ENCODE measurements around the gene CC2D1B. TPM values are rescaled to one million over a fixed set of nuclear protein-coding genes. Genes with fewer than 3 reads are reported as not detected.

Gene CC2D1B
- total and polyA plus RNA-seq, 9 of the 15 experiments (the other 6 are each of a cell fraction or from before 2014, with no cell fraction given): 1.2 to 33.6 (median 25.5) TPM

DNA sequence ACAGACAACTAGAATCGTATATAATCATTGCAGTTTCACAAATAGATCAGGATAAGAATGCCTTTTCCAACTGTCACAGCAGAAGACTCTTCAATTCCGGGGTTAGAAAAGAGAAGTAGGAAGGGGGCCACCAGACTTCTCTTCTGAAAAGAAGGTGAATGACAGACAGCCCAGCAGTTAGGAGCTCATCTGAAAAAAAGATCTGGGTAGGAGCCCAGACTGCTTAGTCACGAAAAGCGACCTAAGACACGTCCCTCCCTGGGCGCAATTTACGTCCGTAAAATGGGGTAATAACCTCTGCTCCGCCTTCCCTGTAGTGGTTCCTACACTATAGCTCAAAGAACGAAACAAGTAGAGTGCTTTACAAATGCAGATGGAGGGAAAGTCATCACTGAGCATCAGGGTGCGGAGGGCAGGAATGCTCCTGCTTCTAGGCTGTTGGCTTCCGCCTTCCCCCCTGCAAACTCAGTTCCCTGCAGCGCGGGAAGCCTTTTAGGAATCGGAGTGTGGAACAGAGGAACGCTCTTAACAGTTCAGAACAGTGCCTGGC, 37.6 kb upstream of the CC2D1B start (continued):
- no peak for TF ChIP-seq POLR3G (IDR thresholded peaks at IDR 0.05; ENCODE audit: extremely low read depth, insufficient read length, insufficient replicate concordance)
- TF ChIP-seq ZNF707 (CRISPR knock-in tag; conservative IDR thresholded peaks at IDR 0.05): no peak
- TF ChIP-seq KLF10 (CRISPR knock-in tag; IDR thresholded peaks at IDR 0.05): no peak
- no peak for TF ChIP-seq SMAD3 (CRISPR knock-in tag; conservative IDR thresholded peaks at IDR 0.05)
- TF ChIP-seq ZNF316 (IDR thresholded peaks at IDR 0.05): peak; percentile 90
- TF ChIP-seq ZNF24 (IDR thresholded peaks at IDR 0.05): peak; percentile 91
- no peak for TF ChIP-seq NFXL1 (CRISPR knock-in tag; IDR thresholded peaks at IDR 0.05)
- TF ChIP-seq, protein P1, sequence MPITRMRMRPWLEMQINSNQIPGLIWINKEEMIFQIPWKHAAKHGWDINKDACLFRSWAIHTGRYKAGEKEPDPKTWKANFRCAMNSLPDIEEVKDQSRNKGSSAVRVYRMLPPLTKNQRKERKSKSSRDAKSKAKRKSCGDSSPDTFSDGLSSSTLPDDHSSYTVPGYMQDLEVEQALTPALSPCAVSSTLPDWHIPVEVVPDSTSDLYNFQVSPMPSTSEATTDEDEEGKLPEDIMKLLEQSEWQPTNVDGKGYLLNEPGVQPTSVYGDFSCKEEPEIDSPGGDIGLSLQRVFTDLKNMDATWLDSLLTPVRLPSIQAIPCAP (CRISPR knock-in tag; IDR thresholded peaks at IDR 0.05; ENCODE audit: borderline replicate concordance): no peak
- no peak for TF ChIP-seq RFX1 (IDR thresholded peaks at IDR 0.05)
- no peak for TF ChIP-seq ZNF311 (CRISPR knock-in tag; IDR thresholded peaks at IDR 0.05)
- TF ChIP-seq CHD4 (IDR thresholded peaks at IDR 0.05; ENCODE audit: insufficient read depth, insufficient replicate concordance, low read depth, low read length, poor library complexity, severe bottlenecking): no peak
- TF ChIP-seq CBX2 (IDR thresholded peaks at IDR 0.05; ENCODE audit: insufficient read depth, low read length, poor library complexity, severe bottlenecking): no peak
- TF ChIP-seq JUN (IDR thresholded peaks at IDR 0.05; ENCODE audit: borderline replicate concordance, low read depth, low read length): no peak
- no peak for TF ChIP-seq JUN (CRISPR knock-in tag; IDR thresholded peaks at IDR 0.05; ENCODE audit: borderline replicate concordance)
- TF ChIP-seq, protein P2, sequence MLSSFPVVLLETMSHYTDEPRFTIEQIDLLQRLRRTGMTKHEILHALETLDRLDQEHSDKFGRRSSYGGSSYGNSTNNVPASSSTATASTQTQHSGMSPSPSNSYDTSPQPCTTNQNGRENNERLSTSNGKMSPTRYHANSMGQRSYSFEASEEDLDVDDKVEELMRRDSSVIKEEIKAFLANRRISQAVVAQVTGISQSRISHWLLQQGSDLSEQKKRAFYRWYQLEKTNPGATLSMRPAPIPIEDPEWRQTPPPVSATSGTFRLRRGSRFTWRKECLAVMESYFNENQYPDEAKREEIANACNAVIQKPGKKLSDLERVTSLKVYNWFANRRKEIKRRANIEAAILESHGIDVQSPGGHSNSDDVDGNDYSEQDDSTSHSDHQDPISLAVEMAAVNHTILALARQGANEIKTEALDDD (IDR thresholded peaks at IDR 0.05): no peak
- TF ChIP-seq MEIS2 (IDR thresholded peaks at IDR 0.05; ENCODE audit: partially characterized antibody): peak; percentile 75
- TF ChIP-seq CBFA2T2 (conservative IDR thresholded peaks at IDR 0.05): no peak
- no peak for TF ChIP-seq RBM14 (IDR thresholded peaks at IDR 0.05; ENCODE audit: borderline replicate concordance, insufficient read depth, low read depth, low read length)
- no peak for TF ChIP-seq ZNF589 (CRISPR knock-in tag; IDR thresholded peaks at IDR 0.05; ENCODE audit: low read depth)
- TF ChIP-seq SMAD1 (IDR thresholded peaks at IDR 0.05; ENCODE audit: low read depth, low read length, partially characterized antibody): no peak
- TF ChIP-seq KDM5B (IDR thresholded peaks at IDR 0.05; ENCODE audit: insufficient replicate concordance, low read depth, low read length): no peak
- TF ChIP-seq, protein P3, sequence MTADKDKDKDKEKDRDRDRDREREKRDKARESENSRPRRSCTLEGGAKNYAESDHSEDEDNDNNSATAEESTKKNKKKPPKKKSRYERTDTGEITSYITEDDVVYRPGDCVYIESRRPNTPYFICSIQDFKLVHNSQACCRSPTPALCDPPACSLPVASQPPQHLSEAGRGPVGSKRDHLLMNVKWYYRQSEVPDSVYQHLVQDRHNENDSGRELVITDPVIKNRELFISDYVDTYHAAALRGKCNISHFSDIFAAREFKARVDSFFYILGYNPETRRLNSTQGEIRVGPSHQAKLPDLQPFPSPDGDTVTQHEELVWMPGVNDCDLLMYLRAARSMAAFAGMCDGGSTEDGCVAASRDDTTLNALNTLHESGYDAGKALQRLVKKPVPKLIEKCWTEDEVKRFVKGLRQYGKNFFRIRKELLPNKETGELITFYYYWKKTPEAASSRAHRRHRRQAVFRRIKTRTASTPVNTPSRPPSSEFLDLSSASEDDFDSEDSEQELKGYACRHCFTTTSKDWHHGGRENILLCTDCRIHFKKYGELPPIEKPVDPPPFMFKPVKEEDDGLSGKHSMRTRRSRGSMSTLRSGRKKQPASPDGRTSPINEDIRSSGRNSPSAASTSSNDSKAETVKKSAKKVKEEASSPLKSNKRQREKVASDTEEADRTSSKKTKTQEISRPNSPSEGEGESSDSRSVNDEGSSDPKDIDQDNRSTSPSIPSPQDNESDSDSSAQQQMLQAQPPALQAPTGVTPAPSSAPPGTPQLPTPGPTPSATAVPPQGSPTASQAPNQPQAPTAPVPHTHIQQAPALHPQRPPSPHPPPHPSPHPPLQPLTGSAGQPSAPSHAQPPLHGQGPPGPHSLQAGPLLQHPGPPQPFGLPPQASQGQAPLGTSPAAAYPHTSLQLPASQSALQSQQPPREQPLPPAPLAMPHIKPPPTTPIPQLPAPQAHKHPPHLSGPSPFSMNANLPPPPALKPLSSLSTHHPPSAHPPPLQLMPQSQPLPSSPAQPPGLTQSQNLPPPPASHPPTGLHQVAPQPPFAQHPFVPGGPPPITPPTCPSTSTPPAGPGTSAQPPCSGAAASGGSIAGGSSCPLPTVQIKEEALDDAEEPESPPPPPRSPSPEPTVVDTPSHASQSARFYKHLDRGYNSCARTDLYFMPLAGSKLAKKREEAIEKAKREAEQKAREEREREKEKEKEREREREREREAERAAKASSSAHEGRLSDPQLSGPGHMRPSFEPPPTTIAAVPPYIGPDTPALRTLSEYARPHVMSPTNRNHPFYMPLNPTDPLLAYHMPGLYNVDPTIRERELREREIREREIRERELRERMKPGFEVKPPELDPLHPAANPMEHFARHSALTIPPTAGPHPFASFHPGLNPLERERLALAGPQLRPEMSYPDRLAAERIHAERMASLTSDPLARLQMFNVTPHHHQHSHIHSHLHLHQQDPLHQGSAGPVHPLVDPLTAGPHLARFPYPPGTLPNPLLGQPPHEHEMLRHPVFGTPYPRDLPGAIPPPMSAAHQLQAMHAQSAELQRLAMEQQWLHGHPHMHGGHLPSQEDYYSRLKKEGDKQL (CRISPR knock-in tag; IDR thresholded peaks at IDR 0.05; ENCODE audit: borderline replicate concordance): no peak
- TF ChIP-seq IRF2 (CRISPR knock-in tag; IDR thresholded peaks at IDR 0.05): no peak
